ENCODE measurements around the gene OXT. TPM values are rescaled to one million over a fixed set of nuclear protein-coding genes. Genes with fewer than 3 reads are reported as not detected.
A peak's percentile ranks its signal among the peaks of the same experiment; 100 is the strongest.
"Not testable (repeated sequence)": the region's sequence is repeated elsewhere in the genome, so short reads cannot be mapped to it uniquely, and the experiment has no call there.

The OXT gene
- not detected in 2 replicates for total RNA-seq (ENCODE audit: low replicate concordance)

DNA sequence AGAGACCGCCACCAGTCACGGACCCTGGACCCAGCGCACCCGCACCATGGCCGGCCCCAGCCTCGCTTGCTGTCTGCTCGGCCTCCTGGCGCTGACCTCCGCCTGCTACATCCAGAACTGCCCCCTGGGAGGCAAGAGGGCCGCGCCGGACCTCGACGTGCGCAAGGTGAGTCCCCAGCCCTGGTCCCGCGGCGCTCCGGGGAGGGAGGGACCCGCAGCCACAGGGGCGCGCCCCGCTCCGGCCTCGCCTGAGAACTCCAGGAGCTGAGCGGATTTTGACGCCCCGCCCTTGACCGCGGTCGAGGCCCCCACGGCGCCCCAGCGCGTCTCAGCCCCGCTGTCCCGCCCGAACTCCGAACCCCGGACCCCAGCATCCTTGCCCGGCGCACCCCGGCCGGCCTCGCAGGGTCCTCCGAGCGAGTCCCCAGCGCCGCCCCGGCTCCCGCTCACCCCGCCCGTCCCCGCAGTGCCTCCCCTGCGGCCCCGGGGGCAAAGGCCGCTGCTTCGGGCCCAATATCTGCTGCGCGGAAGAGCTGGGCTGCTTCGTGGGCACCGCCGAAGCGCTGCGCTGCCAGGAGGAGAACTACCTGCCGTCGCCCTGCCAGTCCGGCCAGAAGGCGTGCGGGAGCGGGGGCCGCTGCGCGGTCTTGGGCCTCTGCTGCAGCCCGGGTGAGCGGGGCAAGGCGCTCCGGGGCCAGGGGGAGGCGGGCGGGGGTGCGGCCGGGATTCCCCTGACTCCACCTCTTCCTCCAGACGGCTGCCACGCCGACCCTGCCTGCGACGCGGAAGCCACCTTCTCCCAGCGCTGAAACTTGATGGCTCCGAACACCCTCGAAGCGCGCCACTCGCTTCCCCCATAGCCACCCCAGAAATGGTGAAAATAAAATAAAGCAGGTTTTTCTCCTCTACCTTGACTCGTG, at the start of gene OXT:
OXT (plus strand) TSS at position 11 of the 920 bp plus-strand sequence; CDS start at position 47, 36 bp downstream.
- no peak for DNase-seq (ENCODE audit: low read depth)
- TF ChIP-seq, protein P1, sequence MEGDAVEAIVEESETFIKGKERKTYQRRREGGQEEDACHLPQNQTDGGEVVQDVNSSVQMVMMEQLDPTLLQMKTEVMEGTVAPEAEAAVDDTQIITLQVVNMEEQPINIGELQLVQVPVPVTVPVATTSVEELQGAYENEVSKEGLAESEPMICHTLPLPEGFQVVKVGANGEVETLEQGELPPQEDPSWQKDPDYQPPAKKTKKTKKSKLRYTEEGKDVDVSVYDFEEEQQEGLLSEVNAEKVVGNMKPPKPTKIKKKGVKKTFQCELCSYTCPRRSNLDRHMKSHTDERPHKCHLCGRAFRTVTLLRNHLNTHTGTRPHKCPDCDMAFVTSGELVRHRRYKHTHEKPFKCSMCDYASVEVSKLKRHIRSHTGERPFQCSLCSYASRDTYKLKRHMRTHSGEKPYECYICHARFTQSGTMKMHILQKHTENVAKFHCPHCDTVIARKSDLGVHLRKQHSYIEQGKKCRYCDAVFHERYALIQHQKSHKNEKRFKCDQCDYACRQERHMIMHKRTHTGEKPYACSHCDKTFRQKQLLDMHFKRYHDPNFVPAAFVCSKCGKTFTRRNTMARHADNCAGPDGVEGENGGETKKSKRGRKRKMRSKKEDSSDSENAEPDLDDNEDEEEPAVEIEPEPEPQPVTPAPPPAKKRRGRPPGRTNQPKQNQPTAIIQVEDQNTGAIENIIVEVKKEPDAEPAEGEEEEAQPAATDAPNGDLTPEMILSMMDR (IDR thresholded peaks at IDR 0.05; ENCODE audit: insufficient read depth, low read length): no peak
- H3K4me3 ChIP-seq (ENCODE audit: low read depth, low read length): peak within 1 kb of the TSS; percentile 13

DNA sequence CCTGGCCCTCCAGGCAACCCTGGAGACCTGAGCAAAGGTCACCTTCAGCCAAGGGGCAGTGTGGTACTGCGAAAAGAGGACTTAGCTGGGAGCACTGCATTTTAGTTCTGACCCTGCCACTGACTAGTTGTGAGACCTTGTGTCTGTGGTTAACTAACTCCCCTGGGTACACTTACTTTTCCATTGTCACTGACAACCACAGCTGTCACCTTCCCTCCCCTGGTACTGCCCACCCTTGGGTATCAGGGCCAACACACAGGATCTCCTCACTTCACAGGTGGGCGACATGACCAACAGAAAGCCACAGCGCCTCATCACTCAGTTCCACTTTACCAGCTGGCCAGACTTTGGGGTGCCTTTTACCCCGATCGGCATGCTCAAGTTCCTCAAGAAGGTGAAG, 49.6 kb upstream of the OXT start:
- no peak for DNase-seq (ENCODE audit: low read depth)
- no peak overlapping the region for H3K4me3 ChIP-seq (ENCODE audit: low read depth, low read length)
- TF ChIP-seq, protein P1 (IDR thresholded peaks at IDR 0.05; ENCODE audit: insufficient read depth, low read length): no peak

DNA sequence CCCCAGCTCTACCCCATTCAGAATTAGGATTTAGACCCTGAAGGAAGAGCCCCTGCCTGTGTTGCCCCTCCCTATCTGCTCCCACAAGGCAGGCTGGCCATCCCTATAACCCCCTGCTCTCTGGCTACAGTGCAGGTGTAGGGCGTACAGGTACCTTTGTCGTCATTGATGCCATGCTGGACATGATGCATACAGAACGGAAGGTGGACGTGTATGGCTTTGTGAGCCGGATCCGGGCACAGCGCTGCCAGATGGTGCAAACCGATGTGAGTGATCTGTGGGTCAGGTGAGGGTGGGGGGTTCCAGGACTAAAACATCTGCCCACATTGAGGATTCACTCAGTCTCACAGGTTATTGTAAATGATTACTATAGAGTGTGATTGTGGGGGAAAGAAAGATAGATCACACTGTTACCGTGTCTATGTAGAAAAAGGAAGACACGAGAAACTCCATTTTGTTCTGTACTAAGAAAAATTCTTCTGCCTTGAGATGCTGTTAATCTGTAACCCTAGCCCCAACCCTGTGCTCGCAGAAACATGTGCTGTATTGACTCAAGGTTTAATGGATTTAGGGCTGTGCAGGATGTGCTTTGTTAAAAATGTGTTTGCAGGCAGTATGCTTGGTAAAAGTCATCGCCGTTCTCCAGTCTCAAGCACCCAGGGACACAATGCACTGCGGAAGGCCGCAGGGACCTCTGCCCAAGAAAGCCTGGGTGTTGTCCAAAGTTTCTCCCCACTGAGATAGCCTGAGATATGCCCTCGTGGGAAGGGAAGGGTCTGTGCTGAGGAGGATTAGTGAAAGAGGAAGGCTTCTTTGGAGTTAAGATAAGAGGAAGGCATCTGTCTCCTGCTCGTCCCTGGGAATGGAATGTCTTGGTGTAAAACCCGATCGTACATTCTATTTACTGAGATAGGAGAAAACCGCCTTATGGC, 48.6 kb upstream of the OXT start:
- DNase-seq (ENCODE audit: low read depth); H3K4me3 ChIP-seq (ENCODE audit: low read depth, low read length): not testable (repeated sequence)

DNA sequence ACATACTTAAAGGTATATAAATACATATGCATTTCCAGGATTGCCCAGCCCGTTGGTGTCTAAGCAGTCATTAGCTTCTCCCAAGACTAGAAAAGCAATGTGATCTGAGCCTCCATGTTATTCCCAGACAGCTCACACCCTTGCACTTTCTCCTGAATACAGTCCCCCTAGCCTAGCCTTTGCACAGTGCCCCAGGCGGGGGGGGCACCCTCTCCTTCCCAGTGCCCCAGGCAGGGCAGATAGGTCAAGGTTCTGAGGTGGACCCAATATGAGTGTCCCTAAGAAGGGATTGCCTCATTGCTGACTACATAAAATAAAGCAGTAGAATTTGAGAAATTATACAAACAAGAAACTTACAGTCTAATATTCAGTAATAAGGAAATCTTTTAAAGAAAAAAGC, 43.4 kb upstream of the OXT start:
- TF ChIP-seq, protein P1 (IDR thresholded peaks at IDR 0.05; ENCODE audit: insufficient read depth, low read length): no peak
- no peak for DNase-seq (ENCODE audit: low read depth)

DNA sequence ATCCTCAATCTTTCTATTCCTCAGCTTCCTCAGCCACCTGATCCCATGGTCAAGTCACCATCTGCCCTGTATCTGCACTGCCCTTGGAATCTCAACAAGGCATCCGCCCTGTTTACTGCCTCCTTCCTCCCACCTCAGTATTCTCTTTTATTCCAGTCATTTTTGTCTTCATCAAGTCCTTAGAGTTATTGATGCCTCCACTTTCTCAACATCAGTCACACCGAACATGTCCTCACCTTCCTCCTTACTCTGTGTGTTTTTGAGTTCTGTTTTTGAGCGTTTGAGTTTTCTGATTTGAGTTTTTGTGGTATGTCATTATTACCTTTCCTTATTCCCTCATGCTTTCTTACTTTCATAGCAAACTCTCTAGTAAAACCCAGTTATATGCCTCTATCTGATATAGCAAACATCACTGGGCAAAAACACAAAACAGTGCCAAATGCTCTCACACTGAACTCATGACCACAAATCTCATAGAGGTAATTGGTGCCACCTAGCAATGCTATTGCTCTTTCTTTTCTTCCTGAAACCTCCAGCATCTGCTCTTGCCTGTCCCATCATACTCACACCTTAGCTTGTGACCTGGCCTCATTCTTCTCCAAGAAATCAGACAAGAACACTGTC, 39.8 kb upstream of the OXT start:
- H3K4me3 ChIP-seq (ENCODE audit: low read depth, low read length): no peak overlapping the region
- TF ChIP-seq, protein P1 (IDR thresholded peaks at IDR 0.05; ENCODE audit: insufficient read depth, low read length): no peak
- DNase-seq (ENCODE audit: low read depth): no peak

More for the DNA sequence above, 43.4 kb upstream of the OXT start:
- H3K4me3 ChIP-seq (ENCODE audit: low read depth, low read length): no peak overlapping the region

DNA sequence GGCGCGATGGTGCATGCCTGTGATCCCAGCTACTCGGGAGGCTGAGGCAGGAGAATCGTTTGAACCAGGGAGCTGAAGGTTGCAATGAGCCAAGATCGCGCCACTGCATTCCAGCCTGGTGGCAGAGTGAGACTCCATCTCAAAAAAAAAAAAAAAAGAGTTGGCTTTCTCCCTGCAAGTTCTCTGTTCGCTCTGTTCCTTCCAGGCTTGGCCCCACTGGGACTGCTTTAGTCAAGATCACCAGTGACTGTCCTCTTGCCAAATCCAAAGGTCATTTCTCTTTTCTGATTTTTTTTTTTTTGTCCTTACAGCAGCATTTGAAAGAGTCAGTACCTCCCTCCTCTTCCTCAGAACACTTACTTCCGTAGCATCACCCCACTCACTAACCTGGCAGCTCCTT, 38.8 kb upstream of the OXT start:
- DNase-seq (ENCODE audit: low read depth): no peak
- TF ChIP-seq, protein P1 (IDR thresholded peaks at IDR 0.05; ENCODE audit: insufficient read depth, low read length): no peak
- no peak overlapping the region for H3K4me3 ChIP-seq (ENCODE audit: low read depth, low read length)

Measured in fibroblast of the aortic adventitia (primary cell).